HCT116 (cell line): Measurements from ENCODE around the gene NACC1.

ENCODE experiments used
- POLR2A ChIP-seq: IDR thresholded peaks from 2 replicates; pipeline ENCODE4 v1.7.0; 2011; ENCODE audit warnings: borderline replicate concordance; ENCODE audit not compliant: insufficient read depth, insufficient read length; ENCODE audit errors: extremely low read depth
- RAD21 ChIP-seq: IDR thresholded peaks from 2 replicates; pipeline ENCODE4 v1.6.1; 2012; ENCODE audit warnings: low read depth, mild to moderate bottlenecking
- TF ChIP-seq, protein P1 (sequence below): IDR thresholded peaks from 2 replicates; pipeline ENCODE4 v1.6.1; 2011; ENCODE audit warnings: mild to moderate bottlenecking, low read length, moderate library complexity; ENCODE audit not compliant: insufficient replicate concordance; ENCODE audit errors: extremely low read depth
- TF ChIP-seq, protein P2 (sequence below), 3 experiments: fragments of 200-600 bp in 1 of 3; sonication (generic) in 1 of 3; IDR thresholded peaks in 2 of 3; conservative IDR thresholded peaks in 1 of 3; 2 replicates each; pipeline ENCODE4 v1.5.1; 2012 to 2017; ENCODE audit warnings: low read depth in 2 of 3, low read length in 2 of 3, antibody characterized with exemption in 1 of 3, borderline replicate concordance in 1 of 3, control low read depth in 1 of 3, mild to moderate bottlenecking in 1 of 3, mixed read lengths in 1 of 3, mixed run types in 1 of 3, moderate library complexity in 1 of 3; ENCODE audit not compliant: insufficient read depth in 1 of 3

DNA sequence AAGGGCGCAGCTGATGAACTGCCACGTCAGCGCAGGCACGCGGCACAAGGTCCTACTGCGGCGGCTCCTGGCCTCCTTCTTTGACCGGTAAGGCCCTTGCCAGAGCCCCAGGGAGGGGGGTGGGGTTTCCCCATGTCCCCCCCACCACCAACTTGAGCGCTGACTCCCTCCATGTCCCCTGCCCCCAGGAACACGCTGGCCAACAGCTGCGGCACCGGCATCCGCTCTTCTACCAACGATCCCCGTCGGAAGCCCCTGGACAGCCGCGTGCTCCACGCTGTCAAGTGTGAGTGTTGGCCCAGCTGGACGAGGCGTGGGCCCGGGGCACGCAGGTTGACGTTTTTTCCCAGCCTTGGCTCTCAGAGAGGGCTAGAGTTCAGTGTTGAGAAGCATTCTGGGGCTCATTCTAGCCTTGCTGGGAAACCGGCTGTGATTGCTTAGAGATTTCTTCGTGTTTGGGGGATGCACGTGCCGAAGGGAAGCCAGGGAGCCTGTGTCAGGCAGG, 19.3 kb downstream of the NACC1 start:
- TF ChIP-seq POLR2A (no peak), RAD21 (no peak)
- TF ChIP-seq, protein P1, sequence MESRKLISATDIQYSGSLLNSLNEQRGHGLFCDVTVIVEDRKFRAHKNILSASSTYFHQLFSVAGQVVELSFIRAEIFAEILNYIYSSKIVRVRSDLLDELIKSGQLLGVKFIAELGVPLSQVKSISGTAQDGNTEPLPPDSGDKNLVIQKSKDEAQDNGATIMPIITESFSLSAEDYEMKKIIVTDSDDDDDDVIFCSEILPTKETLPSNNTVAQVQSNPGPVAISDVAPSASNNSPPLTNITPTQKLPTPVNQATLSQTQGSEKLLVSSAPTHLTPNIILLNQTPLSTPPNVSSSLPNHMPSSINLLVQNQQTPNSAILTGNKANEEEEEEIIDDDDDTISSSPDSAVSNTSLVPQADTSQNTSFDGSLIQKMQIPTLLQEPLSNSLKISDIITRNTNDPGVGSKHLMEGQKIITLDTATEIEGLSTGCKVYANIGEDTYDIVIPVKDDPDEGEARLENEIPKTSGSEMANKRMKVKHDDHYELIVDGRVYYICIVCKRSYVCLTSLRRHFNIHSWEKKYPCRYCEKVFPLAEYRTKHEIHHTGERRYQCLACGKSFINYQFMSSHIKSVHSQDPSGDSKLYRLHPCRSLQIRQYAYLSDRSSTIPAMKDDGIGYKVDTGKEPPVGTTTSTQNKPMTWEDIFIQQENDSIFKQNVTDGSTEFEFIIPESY: no peak
- TF ChIP-seq, protein P2, sequence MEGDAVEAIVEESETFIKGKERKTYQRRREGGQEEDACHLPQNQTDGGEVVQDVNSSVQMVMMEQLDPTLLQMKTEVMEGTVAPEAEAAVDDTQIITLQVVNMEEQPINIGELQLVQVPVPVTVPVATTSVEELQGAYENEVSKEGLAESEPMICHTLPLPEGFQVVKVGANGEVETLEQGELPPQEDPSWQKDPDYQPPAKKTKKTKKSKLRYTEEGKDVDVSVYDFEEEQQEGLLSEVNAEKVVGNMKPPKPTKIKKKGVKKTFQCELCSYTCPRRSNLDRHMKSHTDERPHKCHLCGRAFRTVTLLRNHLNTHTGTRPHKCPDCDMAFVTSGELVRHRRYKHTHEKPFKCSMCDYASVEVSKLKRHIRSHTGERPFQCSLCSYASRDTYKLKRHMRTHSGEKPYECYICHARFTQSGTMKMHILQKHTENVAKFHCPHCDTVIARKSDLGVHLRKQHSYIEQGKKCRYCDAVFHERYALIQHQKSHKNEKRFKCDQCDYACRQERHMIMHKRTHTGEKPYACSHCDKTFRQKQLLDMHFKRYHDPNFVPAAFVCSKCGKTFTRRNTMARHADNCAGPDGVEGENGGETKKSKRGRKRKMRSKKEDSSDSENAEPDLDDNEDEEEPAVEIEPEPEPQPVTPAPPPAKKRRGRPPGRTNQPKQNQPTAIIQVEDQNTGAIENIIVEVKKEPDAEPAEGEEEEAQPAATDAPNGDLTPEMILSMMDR (IDR thresholded peaks at IDR 0.05 in 2 of 3, conservative IDR thresholded peaks at IDR 0.05 in 1 of 3; ENCODE audit: borderline replicate concordance in 1 of 3, insufficient read depth in 1 of 3, low read depth in 2 of 3, low read length in 2 of 3): no peak
